Esophagus (tissue), 2 donors: Measurements from ENCODE around the gene MAPK14. TPM values are rescaled to one million over a fixed set of nuclear protein-coding genes. Genes with fewer than 3 reads are reported as not detected.
"Not testable (repeated sequence)": the region's sequence is repeated elsewhere in the genome, so short reads cannot be mapped to it uniquely, and the experiment has no call there.

Experiments
- H3K27ac ChIP-seq, 2 donors: one replicate each; pipeline ENCODE4 v1.5.1; 2013; ENCODE audit warnings: low read depth in 2 of 2, mild to moderate bottlenecking in 2 of 2, inconsistent platforms in 1 of 2, low read length in 1 of 2, moderate library complexity in 1 of 2
- H3K27me3 ChIP-seq, 2 donors: one replicate each; pipeline ENCODE4 v1.6.1; 2013; ENCODE audit warnings: low read length in 2 of 2, control low read depth in 1 of 2, mild to moderate bottlenecking in 1 of 2; ENCODE audit not compliant: insufficient read depth in 2 of 2, control insufficient read depth in 1 of 2
- H3K36me3 ChIP-seq, 2 donors: one replicate each; pipeline ENCODE4 v1.6.1; 2013; ENCODE audit warnings: low read length in 1 of 2; ENCODE audit not compliant: control insufficient read depth in 2 of 2, insufficient read depth in 2 of 2
- H3K4me1 ChIP-seq, 2 donors: one replicate each; pipeline ENCODE4 v1.6.1; 2013; ENCODE audit warnings: low read length in 1 of 2; ENCODE audit not compliant: control insufficient read depth in 2 of 2, insufficient read depth in 2 of 2
- H3K4me3 ChIP-seq, 2 donors: one replicate each; pipeline ENCODE4 v1.5.1; 2013; ENCODE audit warnings: low read length in 2 of 2, mild to moderate bottlenecking in 2 of 2, low read depth in 1 of 2, moderate library complexity in 1 of 2
- H3K9me3 ChIP-seq, 2 donors: one replicate each; pipeline ENCODE4 v1.6.1; 2013; ENCODE audit warnings: mild to moderate bottlenecking in 2 of 2, low read depth in 1 of 2, low read length in 1 of 2, moderate library complexity in 1 of 2; ENCODE audit not compliant: control insufficient read depth in 2 of 2, insufficient read depth in 1 of 2
- WGBS, 2 donors: extraction: QIAGEN DNeasy Blood & Tissue Kit; methylation state at CpG; one replicate each; pipeline ENCODE4 v1.1.7; 2013; 5-methylcytosine and 5-hydroxymethylcytosine counted together
- polyA plus RNA-seq, 2 donors: library from polyadenylated mRNA; stranded (reverse); fragments of 200-250 nt; gene quantifications; one replicate each; pipeline ENCODE4 v1.2.3, GENCODE V29; 2013
- donor health status: healthy with polysubstance abuse.
- donor health status: Bipolar disorder and iron deficiency.

The MAPK14 gene
- polyA plus RNA-seq, 2 donors: 11.3 to 19.1 TPM

DNA sequence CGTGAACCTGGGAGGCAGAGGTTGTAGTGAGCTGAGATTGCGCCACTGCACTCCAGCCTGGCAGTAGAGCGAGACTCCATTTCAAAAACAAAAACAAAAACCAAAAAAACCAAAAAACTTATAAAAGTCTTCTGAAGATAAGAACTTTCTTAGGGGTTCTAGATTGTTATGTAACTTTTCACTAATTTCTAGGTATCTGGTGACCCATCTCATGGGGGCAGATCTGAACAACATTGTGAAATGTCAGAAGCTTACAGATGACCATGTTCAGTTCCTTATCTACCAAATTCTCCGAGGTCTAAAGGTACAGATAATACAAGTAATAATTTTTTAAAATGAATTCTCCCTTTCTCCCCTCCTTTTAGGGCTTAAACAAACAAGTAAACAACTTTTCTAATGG is 45.1 kb downstream of the MAPK14 start:
- Histone ChIP-seq H3K27me3 (no peaks in the 10 kb centered on the region), H3K27ac (peak overlapping the region in 1 of 2 donors; percentile 42), H3K36me3 (peaks cover 0 to under 1% of the 10 kb centered on the region in 2 donors), H3K4me1 (no peaks in the 10 kb centered on the region), H3K4me3 (no peak overlapping the region), H3K9me3 (no peaks in the 10 kb centered on the region)
- WGBS, 2 donors: 92 to 99% methylated on average over 4 of the region's 4 CpGs

DNA sequence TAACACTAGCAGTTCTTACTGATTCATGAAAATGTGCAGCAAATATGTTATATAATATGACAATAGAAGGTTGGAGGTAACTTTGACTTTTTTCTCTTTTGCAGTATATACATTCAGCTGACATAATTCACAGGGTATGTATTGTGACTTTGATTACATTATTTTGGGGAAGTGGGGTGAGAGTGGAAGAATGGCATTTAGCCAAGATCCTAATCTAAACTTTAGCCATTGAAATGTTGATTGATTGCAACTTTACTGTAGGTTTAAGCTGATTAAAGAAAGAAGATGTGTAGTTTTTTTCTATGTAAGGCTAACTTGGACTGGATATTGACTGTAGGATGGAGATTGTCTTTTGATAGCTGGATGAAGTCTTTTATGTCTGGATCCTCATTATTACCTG is 46.0 kb downstream of the MAPK14 start:
- H3K4me3 ChIP-seq: no peak overlapping the region
- H3K27ac ChIP-seq: no peak overlapping the region
- peaks cover 3% of the 10 kb centered on the region in 2 donors for H3K36me3 ChIP-seq
- H3K4me1 ChIP-seq: no peaks in the 10 kb centered on the region
- no peaks in the 10 kb centered on the region for H3K9me3 ChIP-seq
- no peaks in the 10 kb centered on the region for H3K27me3 ChIP-seq

- Histone ChIP-seq H3K4me3 (no peak overlapping the region), H3K9me3 (no peaks in the 10 kb centered on the region), H3K4me1 (no peaks in the 10 kb centered on the region), H3K27ac (no peak overlapping the region), H3K36me3 (peaks cover 3% of the 10 kb centered on the region in 2 donors), H3K27me3 (no peaks in the 10 kb centered on the region)
- 39 to 53% methylated on average over 3 of the region's 3 CpGs for WGBS, 2 donors
These were observed 48.0 kb downstream of the MAPK14 start for GRCh38 chr6:36075656-36076055.

- WGBS, 2 donors: 80 to 85% methylated on average over 3 of the region's 3 CpGs
- Histone ChIP-seq H3K4me3 (no peak overlapping the region), H3K9me3 (no peaks in the 10 kb centered on the region), H3K27me3 (no peaks in the 10 kb centered on the region), H3K36me3 (peaks cover 3% of the 10 kb centered on the region in 2 donors), H3K4me1 (no peaks in the 10 kb centered on the region), H3K27ac (no peak overlapping the region)
These were observed 48.8 kb downstream of the MAPK14 start for GRCh38 chr6:36076178-36077063.

DNA sequence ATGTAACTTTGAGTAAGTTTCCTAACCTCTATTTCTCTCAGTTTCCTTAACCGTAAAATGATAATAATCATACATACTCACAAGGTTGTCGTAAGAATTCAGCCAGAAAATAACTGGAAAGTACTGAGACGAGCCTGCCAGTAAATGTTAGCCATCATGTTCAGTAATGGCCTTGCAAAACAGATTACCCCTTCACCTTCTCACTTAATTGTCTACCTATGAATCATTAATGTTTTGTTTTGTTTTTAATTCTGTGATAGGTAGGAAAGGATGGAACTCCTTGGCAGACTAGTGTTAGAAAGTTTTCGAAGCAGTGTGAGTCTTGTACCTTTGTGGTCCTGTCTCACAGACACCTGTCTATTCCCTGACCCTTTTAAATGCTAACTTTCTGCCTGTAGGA is 50.6 kb downstream of the MAPK14 start:
- Histone ChIP-seq H3K36me3 (peaks cover 3 to 6% of the 10 kb centered on the region in 2 donors), H3K27me3 (no peaks in the 10 kb centered on the region), H3K4me3 (no peak overlapping the region), H3K9me3 (no peaks in the 10 kb centered on the region), H3K27ac (no peak overlapping the region), H3K4me1 (no peaks in the 10 kb centered on the region)
- 90 to 94% methylated on average over 4 of the region's 4 CpGs for WGBS, 2 donors

GRCh38 chr6:36079601-36080000 is 52.0 kb downstream of the MAPK14 start:
- Histone ChIP-seq H3K36me3 (peaks cover 9 to 14% of the 10 kb centered on the region in 2 donors), H3K27ac (no peak overlapping the region), H3K27me3 (no peaks in the 10 kb centered on the region), H3K4me1 (peaks cover 0 to 4% of the 10 kb centered on the region in 2 donors), H3K9me3 (no peaks in the 10 kb centered on the region), H3K4me3 (no peak overlapping the region)
- 80 to 87% methylated on average over 2 of the region's 2 CpGs for WGBS, 2 donors

DNA sequence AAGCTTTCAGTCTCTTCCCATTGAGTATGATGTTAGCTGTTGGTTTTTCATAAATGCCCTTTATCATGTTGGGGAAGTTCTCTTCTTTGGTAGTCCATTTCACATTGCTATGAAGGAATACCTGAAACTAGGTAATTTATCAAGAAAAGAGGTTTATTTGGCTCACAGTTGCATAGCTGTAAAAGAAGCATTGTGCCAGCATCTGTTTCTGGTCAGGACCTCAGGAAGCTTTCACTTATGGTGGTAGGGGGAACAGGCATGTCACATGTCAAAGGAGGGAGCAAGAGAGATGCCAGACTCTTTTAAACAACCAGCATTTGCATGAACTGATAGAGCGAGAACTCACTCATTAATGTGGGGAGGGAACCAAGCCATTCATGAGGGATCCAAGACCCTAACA is 54.7 kb downstream of the MAPK14 start:
- Histone ChIP-seq H3K36me3 (peaks cover 9 to 14% of the 10 kb centered on the region in 2 donors), H3K27me3 (no peaks in the 10 kb centered on the region), H3K4me3 (no peak overlapping the region), H3K4me1 (peaks cover 0 to 4% of the 10 kb centered on the region in 2 donors), H3K9me3 (no peaks in the 10 kb centered on the region), H3K27ac (no peak overlapping the region)
- 100% methylated on average over 1 of the region's 1 CpG for WGBS, 2 donors

DNA sequence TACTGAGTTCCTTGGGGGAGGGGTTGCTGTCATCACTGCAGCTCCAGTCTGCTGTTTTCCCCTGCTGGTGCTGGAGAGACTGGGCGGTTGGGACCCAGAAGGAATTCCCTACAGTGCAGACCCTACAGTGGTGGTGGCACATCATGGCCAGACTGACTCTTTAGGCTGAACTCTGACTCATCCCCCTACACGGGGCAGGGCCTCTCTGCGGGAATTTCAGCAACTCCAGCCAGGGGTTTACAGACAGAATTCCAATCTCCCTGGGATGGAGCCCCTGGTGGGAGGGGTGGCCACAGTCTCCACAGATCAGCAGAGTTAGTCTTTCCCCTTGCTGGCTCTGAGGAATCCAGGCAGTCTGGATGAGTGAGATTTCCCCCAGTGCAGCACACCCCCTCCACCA is 55.8 kb downstream of the MAPK14 start:
- Histone ChIP-seq H3K36me3 (peaks cover 6 to 11% of the 10 kb centered on the region in 2 donors), H3K9me3 (no peaks in the 10 kb centered on the region), H3K4me1 (peaks cover 0 to 4% of the 10 kb centered on the region in 2 donors), H3K27me3 (no peaks in the 10 kb centered on the region), H3K4me3 (no peak overlapping the region), H3K27ac (no peak overlapping the region)
- WGBS, 2 donors: 76 to 91% methylated on average over 3 of the region's 3 CpGs

- not testable (repeated sequence) for H3K4me1 ChIP-seq, H3K4me3 ChIP-seq, H3K27me3 ChIP-seq, H3K9me3 ChIP-seq, H3K27ac ChIP-seq
- H3K36me3 ChIP-seq: peaks cover 8 to 12% of the 10 kb centered on the region in 2 donors
- WGBS, 2 donors: 79 to 90% methylated on average over 5 of the region's 5 CpGs
These were observed 60.6 kb downstream of the MAPK14 start for GRCh38 chr6:36088204-36088603.

DNA sequence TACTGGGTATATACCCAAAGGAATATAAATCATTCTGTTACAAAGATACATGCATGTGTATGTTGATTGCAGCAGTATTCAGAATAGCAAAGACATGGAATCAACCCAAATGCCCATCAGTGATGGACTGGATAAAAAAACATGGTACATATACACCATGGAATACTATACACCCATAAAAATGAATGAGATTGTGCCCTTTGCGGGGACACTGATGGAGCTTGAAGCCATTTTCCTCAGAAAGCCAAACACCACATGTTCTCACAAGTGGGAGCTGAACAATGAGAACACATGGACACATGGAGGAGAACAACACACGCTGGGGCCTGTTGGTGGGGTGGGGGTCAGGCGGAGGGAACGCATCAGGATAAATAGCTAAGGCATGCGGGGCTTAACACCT is 61.4 kb downstream of the MAPK14 start:
- Histone ChIP-seq H3K4me1 (no peaks in the 10 kb centered on the region), H3K27ac (no peak overlapping the region), H3K36me3 (peaks cover 0 to 6% of the 10 kb centered on the region in 2 donors), H3K27me3 (no peaks in the 10 kb centered on the region), H3K9me3 (no peaks in the 10 kb centered on the region), H3K4me3 (no peak overlapping the region)
- WGBS, 2 donors: 88 to 93% methylated on average over 5 of the region's 5 CpGs
